Keratinocyte (primary cell): Measurements from ENCODE around the gene C2CD3. TPM values are rescaled to one million over a fixed set of nuclear protein-coding genes. Genes with fewer than 3 reads are reported as not detected.

Experiments
- DNase-seq: peaks from one replicate; pipeline ENCODE4 v3.0.0-alpha.2; 2011; ENCODE audit warnings: low read depth, missing footprints, low spot score
- FAIRE-seq: peaks from 2 replicates; lab custom pipeline; 2011; peaks lifted over from hg19 to GRCh38; lab: Jason Lieb, UNC
- H2AFZ ChIP-seq: 2 replicates; pipeline ENCODE4 v1.6.0; 2012; ENCODE audit warnings: low read length, control low read depth, inconsistent platforms; ENCODE audit not compliant: control insufficient read depth
- H3K27ac ChIP-seq: 2 replicates; pipeline ENCODE4 v1.5.1; 2011; ENCODE audit warnings: low read length; ENCODE audit not compliant: control insufficient read depth, insufficient read depth
- H3K27me3 ChIP-seq: 3 replicates; pipeline ENCODE4 v1.6.0; 2011; ENCODE audit warnings: low read length; ENCODE audit not compliant: control insufficient read depth, insufficient read depth; ENCODE audit errors: extremely low read depth
- H3K36me3 ChIP-seq, 2 experiments: 2 replicates in 1 of 2; 3 replicates in 1 of 2; pipeline ENCODE4 v1.5.1; 2011; ENCODE audit warnings: low read length in 2 of 2, mild to moderate bottlenecking in 1 of 2; ENCODE audit not compliant: control insufficient read depth in 2 of 2, insufficient read depth in 2 of 2; ENCODE audit errors: extremely low read depth in 1 of 2
- H3K4me1 ChIP-seq: 3 replicates; pipeline ENCODE4 v1.5.1; 2011; ENCODE audit warnings: low read length; ENCODE audit not compliant: control insufficient read depth, insufficient read depth; ENCODE audit errors: extremely low read depth
- H3K4me2 ChIP-seq: 3 replicates; pipeline ENCODE4 v1.6.0; 2011; ENCODE audit warnings: low read depth, low read length; ENCODE audit not compliant: control insufficient read depth, insufficient read depth; ENCODE audit errors: extremely low read depth
- H3K4me3 ChIP-seq, 3 experiments: fragments of 200-600 bp in 1 of 3; sonication (generic) in 1 of 3; 2 replicates in 2 of 3; 3 replicates in 1 of 3; pipeline ENCODE4 v1.5.1; 2011 to 2016; ENCODE audit warnings: low read length in 3 of 3, mild to moderate bottlenecking in 3 of 3, control low read depth in 2 of 3, inconsistent platforms in 1 of 3, low read depth in 1 of 3, mixed read lengths in 1 of 3, mixed run types in 1 of 3, moderate library complexity in 1 of 3; ENCODE audit not compliant: control insufficient read depth in 2 of 3, insufficient read depth in 2 of 3; ENCODE audit errors: extremely low read depth in 1 of 3
- H3K79me2 ChIP-seq: 2 replicates; pipeline ENCODE4 v1.6.0; 2012; ENCODE audit warnings: low read length; ENCODE audit not compliant: control insufficient read depth, insufficient read depth
- H3K9ac ChIP-seq: 3 replicates; pipeline ENCODE4 v1.6.0; 2011; ENCODE audit warnings: low read length; ENCODE audit not compliant: control insufficient read depth, insufficient read depth; ENCODE audit errors: extremely low read depth
- H3K9me1 ChIP-seq: 3 replicates; pipeline ENCODE4 v1.6.0; 2011; ENCODE audit warnings: low read length; ENCODE audit not compliant: control insufficient read depth, insufficient read depth; ENCODE audit errors: extremely low read depth
- H3K9me3 ChIP-seq: 2 replicates; pipeline ENCODE4 v1.5.1; 2012; ENCODE audit warnings: low read depth, low read length; ENCODE audit not compliant: control insufficient read depth
- H4K20me1 ChIP-seq: 3 replicates; pipeline ENCODE4 v1.6.0; 2011; ENCODE audit warnings: low read length; ENCODE audit not compliant: control insufficient read depth, insufficient read depth; ENCODE audit errors: extremely low read depth
- CTCF ChIP-seq, 3 experiments: IDR thresholded peaks in 1 of 3; conservative IDR thresholded peaks in 1 of 3; optimal IDR thresholded peaks in 1 of 3; 2 replicates in 2 of 3; 3 replicates in 1 of 3; pipeline versions ENCODE3 to v1.5.1; 2011; ENCODE audit warnings: low read length in 3 of 3, mild to moderate bottlenecking in 3 of 3, moderate library complexity in 2 of 3, control low read depth in 1 of 3, inconsistent platforms in 1 of 3; ENCODE audit not compliant: insufficient read depth in 2 of 3; ENCODE audit errors: extremely low read depth in 1 of 3
- EZH2 ChIP-seq: IDR thresholded peaks from one replicate; pipeline ENCODE4 v1.6.1; 2012; ENCODE audit warnings: inconsistent platforms, mild to moderate bottlenecking, low read length, moderate library complexity
- dilution Hi-C: fragments of 300-500 bp; cut with MboI; formaldehyde crosslinking; loops from one replicate; pipeline ENCODE4 v1.7.0; 2020; ENCODE audit warnings: low sequenced_read_pairs; ENCODE audit not compliant: extremely low pct_ligation_motif_present
- polyA plus RNA-seq, 5 experiments: library from polyadenylated mRNA; depleted of rRNA in 3 of 5; stranded (reverse) in 3 of 5; stranded (forward) in 1 of 5; unstranded in 1 of 5; fragments of >200 nt; gene quantifications; 1 replicate in 1 of 5; 2 replicates in 3 of 5; 3 replicates in 1 of 5; pipeline versions ENCODE4 v1.2.1 to v1.2.3, GENCODE V29; 2011 to 2012; ENCODE audit warnings: missing spikeins in 2 of 5, low read depth in 1 of 5, low replicate concordance in 1 of 5

The C2CD3 gene
- polyA plus RNA-seq, 1 donor (not counting 4 experiments of a cell fraction or from before 2014, with no cell fraction given), result 9.8 TPM

DNA sequence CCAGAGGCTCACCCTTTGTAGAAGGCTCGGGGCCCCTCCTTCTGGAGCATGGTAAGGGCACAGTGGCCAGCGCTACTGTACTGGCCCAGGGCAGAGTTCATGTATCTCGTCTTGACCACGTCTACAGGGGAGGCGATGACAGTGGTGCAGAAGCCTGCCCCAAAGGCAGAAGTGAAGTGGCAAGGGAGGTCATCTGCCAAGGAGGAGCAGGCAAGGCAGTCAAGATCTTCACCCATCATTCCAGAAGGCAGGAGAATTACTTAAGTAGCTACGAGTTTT lies 195.4 kb downstream of the C2CD3 start:
- dilution Hi-C loops, result no loop called here
- Histone ChIP-seq H3K27ac (no peak overlapping the region), H2AFZ (no peak overlapping the region), H3K4me1 (peaks cover 14% of the 10 kb centered on the region), H3K4me3 (no peak overlapping the region), H4K20me1 (no peaks in the 10 kb centered on the region), H3K27me3 (no peaks in the 10 kb centered on the region), H3K9me3 (no peaks in the 10 kb centered on the region), H3K9ac (no peak overlapping the region), H3K9me1 (no peaks in the 10 kb centered on the region), H3K36me3 (no peaks in the 10 kb centered on the region), H3K79me2 (no peaks in the 10 kb centered on the region), H3K4me2 (no peak overlapping the region)
- no peak for FAIRE-seq
- TF ChIP-seq EZH2, result no peak
- no peak for TF ChIP-seq CTCF (optimal IDR thresholded peaks at IDR 0.05 in 1 of 3, IDR thresholded peaks at IDR 0.05 in 1 of 3, conservative IDR thresholded peaks at IDR 0.05 in 1 of 3; ENCODE audit: extremely low read depth in 1 of 3, insufficient read depth in 2 of 3, low read length in 3 of 3)
- no peak for DNase-seq

GRCh38 chr11:73974604-73975478 lies 196.0 kb downstream of the C2CD3 start:
- DNase-seq, result no peak
- Histone ChIP-seq H3K4me1 (peaks cover 9% of the 10 kb centered on the region), H3K36me3 (no peaks in the 10 kb centered on the region), H3K4me3 (no peak overlapping the region), H3K9ac (no peak overlapping the region), H3K9me1 (no peaks in the 10 kb centered on the region), H3K27ac (no peak overlapping the region), H2AFZ (no peak overlapping the region), H3K9me3 (no peaks in the 10 kb centered on the region), H3K4me2 (no peak overlapping the region), H3K79me2 (no peaks in the 10 kb centered on the region), H3K27me3 (no peaks in the 10 kb centered on the region), H4K20me1 (no peaks in the 10 kb centered on the region)
- FAIRE-seq, result no peak
- dilution Hi-C loops, result no loop called here
- TF ChIP-seq CTCF (optimal IDR thresholded peaks at IDR 0.05 in 1 of 3, IDR thresholded peaks at IDR 0.05 in 1 of 3, conservative IDR thresholded peaks at IDR 0.05 in 1 of 3; ENCODE audit: extremely low read depth in 1 of 3, insufficient read depth in 2 of 3, low read length in 3 of 3) (no peak), EZH2 (no peak)
